ENCODE data around the gene SLC13A3. TPM values are rescaled to one million over a fixed set of nuclear protein-coding genes. Genes with fewer than 3 reads are reported as not detected.

SLC13A3 gene
- total RNA-seq, 1 experiment from 2014 or later, result 17.5 TPM

GRCh38 chr20:46618316-46619100, 32.8 kb downstream of the SLC13A3 start:
- no peak overlapping the region for H2AK5ac ChIP-seq (ENCODE audit: insufficient read length, low read length)
- H2BK20ac ChIP-seq (ENCODE audit: low read depth, low read length, poor library complexity, severe bottlenecking), result no peak overlapping the region
- no peak overlapping the region for H4K5ac ChIP-seq (ENCODE audit: insufficient read length, low read depth, low read length)
- no peak overlapping the region; a peak in 1 of 7 replicates for H3K27ac Mint-ChIP-seq
- H3K18ac ChIP-seq (ENCODE audit: insufficient read length, low read depth, low read length), result no peak overlapping the region
- H3K79me1 ChIP-seq (ENCODE audit: insufficient read depth, low read depth, low read length, poor library complexity, severe bottlenecking), result no peaks in the 10 kb centered on the region
- no peaks in the 10 kb centered on the region; the same call in 1 of the 2 replicates for H3K27me3 Mint-ChIP-seq (ENCODE audit: low read depth)
- H3K23me2 ChIP-seq (ENCODE audit: insufficient read length, low read depth, low read length, poor library complexity, severe bottlenecking), result no peaks in the 10 kb centered on the region
- H4K8ac ChIP-seq (replicated peaks; ENCODE audit: insufficient read length, low read depth, low read length), result no peak overlapping the region
- H3T11ph ChIP-seq (ENCODE audit: low read length), result no peak overlapping the region
- H3K4ac ChIP-seq (ENCODE audit: low read depth, low read length), result no peak overlapping the region
- no peak overlapping the region for H3K4me2 ChIP-seq (ENCODE audit: insufficient read depth, insufficient read length, low read length)
- peaks cover 0 to 18% (median 1%) of the 10 kb centered on the region in 3 experiments; a peak in 2 of 7 replicates for H3K36me3 Mint-ChIP-seq (ENCODE audit: insufficient read depth in 1 of 3, low read depth in 3 of 3)
- H4K20me1 ChIP-seq (ENCODE audit: control insufficient read depth, insufficient read depth, insufficient read length), result no peaks in the 10 kb centered on the region
- H3K9me3 Mint-ChIP-seq, result peaks cover 0 to 8% of the 10 kb centered on the region in 2 experiments; a peak in 1 of 5 replicates
- H2BK12ac ChIP-seq (ENCODE audit: insufficient read length, low read depth, low read length), result no peak overlapping the region
- no peaks in the 10 kb centered on the region for H3K79me2 ChIP-seq (ENCODE audit: insufficient read depth, low read length)
- no peak overlapping the region for H2BK5ac ChIP-seq (ENCODE audit: insufficient read length, low read length)
- H4K91ac ChIP-seq (ENCODE audit: insufficient read length, low read depth, low read length), result no peak overlapping the region
- peaks cover 4% of the 10 kb centered on the region; the same call in 1 of the 2 replicates for H3K4me1 ChIP-seq (ENCODE audit: insufficient read depth, low read length)
- H3K14ac ChIP-seq (ENCODE audit: insufficient read depth, low read length), result no peak overlapping the region
- no peak for DNase-seq
- no peak overlapping the region for H3K9ac ChIP-seq (ENCODE audit: extremely low read depth, insufficient read length, low read length)
- H3K4me1 Mint-ChIP-seq, result peaks cover 44 to 47% of the 10 kb centered on the region in 2 experiments
- H3K56ac ChIP-seq (ENCODE audit: insufficient read length, low read depth, low read length), result no peak overlapping the region
- H3K27me3 ChIP-seq (ENCODE audit: insufficient read depth, low read length), result no peaks in the 10 kb centered on the region
- H3K9me3 ChIP-seq (ENCODE audit: control insufficient read depth, low read depth, low read length), result no peaks in the 10 kb centered on the region
- no peak overlapping the region for H3K4me3 Mint-ChIP-seq
- H2BK15ac ChIP-seq (ENCODE audit: low read depth, low read length), result no peak overlapping the region
- no CpG with 5 or more reads among the region's 7 CpGs for WGBS (ENCODE audit: extremely low coverage, insufficient read length, low lambda C conversion rate)
- H2BK120ac ChIP-seq (ENCODE audit: low read depth, low read length, poor library complexity, severe bottlenecking), result no peak overlapping the region
- no peak for TF ChIP-seq CTCF (conservative IDR thresholded peaks at IDR 0.05)
- H3K27ac ChIP-seq (ENCODE audit: insufficient read length, low read depth, low read length), result no peak overlapping the region
- no peak overlapping the region for H2AFZ ChIP-seq (ENCODE audit: low read length)
- no peak overlapping the region for H3K23ac ChIP-seq (ENCODE audit: insufficient read length, low read depth, low read length)

All from H9 (cell line).